ENCODE data around the gene FMO1. TPM values are rescaled to one million over a fixed set of nuclear protein-coding genes. Genes with fewer than 3 reads are reported as not detected.

FMO1 gene
- total RNA-seq, 2 donors from 2014 or later: not detected

DNA sequence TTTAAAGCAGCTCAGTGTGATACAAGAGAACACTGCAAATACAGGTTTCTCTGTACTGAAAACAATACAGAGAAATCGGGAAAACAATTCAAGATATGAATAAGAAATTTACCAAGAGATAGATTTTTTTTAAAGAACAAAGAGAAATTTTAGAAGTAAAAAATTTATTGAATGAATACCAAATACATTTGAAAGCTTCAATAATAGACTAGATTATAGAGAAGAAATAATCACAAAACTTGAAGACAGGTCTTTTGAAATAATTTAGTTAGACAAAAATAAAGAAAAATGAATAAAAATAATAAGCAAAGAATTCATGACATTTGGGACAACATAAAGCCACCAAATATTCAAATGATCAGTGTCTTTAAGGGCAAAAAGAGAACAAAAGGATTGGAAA, 52.1 kb downstream of the FMO1 start:
- Histone ChIP-seq H3K27ac (no peak overlapping the region), H3K4me3 (no peak overlapping the region), H3K36me3 (no peaks in the 10 kb centered on the region), H3K4me1 (ENCODE audit: control insufficient read depth in 1 of 2, low read depth in 2 of 2) (no peaks in the 10 kb centered on the region), H3K27me3 (replicated peaks; ENCODE audit: insufficient read depth) (no peaks in the 10 kb centered on the region), H3K9me3 (peaks cover 19% of the 10 kb centered on the region)
- TF ChIP-seq, protein P1, sequence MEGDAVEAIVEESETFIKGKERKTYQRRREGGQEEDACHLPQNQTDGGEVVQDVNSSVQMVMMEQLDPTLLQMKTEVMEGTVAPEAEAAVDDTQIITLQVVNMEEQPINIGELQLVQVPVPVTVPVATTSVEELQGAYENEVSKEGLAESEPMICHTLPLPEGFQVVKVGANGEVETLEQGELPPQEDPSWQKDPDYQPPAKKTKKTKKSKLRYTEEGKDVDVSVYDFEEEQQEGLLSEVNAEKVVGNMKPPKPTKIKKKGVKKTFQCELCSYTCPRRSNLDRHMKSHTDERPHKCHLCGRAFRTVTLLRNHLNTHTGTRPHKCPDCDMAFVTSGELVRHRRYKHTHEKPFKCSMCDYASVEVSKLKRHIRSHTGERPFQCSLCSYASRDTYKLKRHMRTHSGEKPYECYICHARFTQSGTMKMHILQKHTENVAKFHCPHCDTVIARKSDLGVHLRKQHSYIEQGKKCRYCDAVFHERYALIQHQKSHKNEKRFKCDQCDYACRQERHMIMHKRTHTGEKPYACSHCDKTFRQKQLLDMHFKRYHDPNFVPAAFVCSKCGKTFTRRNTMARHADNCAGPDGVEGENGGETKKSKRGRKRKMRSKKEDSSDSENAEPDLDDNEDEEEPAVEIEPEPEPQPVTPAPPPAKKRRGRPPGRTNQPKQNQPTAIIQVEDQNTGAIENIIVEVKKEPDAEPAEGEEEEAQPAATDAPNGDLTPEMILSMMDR (IDR thresholded peaks at IDR 0.05): no peak
- DNase-seq (ENCODE audit: low spot score) (no peak), ATAC-seq (ENCODE audit: insufficient number of reproducible peaks, low FRiP score, low read depth) (no peak)

DNA sequence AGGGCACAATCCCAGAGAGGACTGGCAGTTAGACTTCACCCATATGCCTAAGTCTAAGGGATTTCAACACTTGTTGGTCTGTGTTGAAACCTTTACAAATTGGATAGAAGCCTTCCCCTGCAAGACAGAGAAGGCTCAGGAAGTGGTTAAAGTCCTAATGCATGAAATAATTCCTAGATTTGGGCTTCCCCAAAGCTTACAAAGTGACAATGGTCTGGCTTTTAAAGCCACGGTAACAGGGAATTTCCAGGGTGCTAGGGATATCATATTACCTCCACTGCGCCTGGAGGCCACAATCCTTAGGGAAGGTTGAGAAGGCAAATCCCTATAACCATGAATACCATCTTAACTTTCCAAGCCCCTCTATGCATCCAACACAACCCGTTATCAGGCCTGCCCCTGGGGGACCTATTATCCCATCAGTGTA, 62.4 kb downstream of the FMO1 start:
- H3K4me3 ChIP-seq: no peak overlapping the region
- no peak for DNase-seq (ENCODE audit: low spot score)
- TF ChIP-seq, protein P1 (IDR thresholded peaks at IDR 0.05): no peak
- H3K9me3 ChIP-seq: no peaks in the 10 kb centered on the region
- no peak for ATAC-seq (ENCODE audit: insufficient number of reproducible peaks, low FRiP score, low read depth)
- H3K4me1 ChIP-seq (ENCODE audit: control insufficient read depth in 1 of 2, low read depth in 2 of 2): peaks cover 7 to 13% of the 10 kb centered on the region in 2 donors
- H3K36me3 ChIP-seq: no peaks in the 10 kb centered on the region
- H3K27ac ChIP-seq: no peak overlapping the region
- no peaks in the 10 kb centered on the region for H3K27me3 ChIP-seq (replicated peaks; ENCODE audit: insufficient read depth)

DNA sequence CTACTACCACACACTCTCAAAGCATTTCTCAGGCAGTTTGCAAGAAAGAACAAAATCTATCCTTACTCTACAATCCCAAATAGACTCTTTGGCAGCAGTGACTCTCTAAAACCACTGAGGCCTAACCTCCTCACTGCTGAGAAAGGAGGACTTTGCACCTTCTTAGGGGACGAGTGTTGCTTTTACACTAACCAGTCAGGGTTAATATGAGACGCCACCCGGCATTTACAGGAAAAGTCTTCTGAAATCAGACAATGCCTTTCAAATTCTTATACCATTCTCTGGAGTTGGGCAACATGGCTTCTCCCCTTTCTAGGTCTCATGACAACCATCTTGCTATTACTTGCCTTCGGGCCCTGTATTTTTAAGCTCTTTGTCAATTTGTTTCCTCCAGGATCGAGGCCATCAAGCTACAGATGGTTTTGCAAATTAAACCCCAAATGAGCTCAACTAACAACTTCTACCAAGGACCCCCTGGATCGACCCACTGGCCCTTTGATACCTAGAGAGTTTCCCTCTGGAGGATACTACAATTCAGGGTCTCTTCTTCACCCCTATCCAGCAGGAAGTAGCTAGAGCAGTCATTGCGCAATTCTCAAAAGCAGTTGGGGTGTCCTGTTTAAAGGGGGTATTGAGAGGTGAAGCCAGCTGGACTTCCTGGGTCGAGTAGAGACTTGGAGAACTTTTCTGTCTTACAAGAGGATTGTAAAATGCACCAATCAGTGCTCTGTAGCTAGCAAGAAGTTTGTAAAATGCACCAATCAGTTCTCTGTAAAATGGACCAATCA, 63.7 kb downstream of the FMO1 start:
- no peak for DNase-seq (ENCODE audit: low spot score)
- TF ChIP-seq, protein P1 (IDR thresholded peaks at IDR 0.05): no peak
- H3K27me3 ChIP-seq (replicated peaks; ENCODE audit: insufficient read depth): no peaks in the 10 kb centered on the region
- peak overlapping the region; percentile 68 to 89 for H3K27ac ChIP-seq
- no peaks in the 10 kb centered on the region for H3K9me3 ChIP-seq
- H3K36me3 ChIP-seq: no peaks in the 10 kb centered on the region
- peaks cover 9 to 18% of the 10 kb centered on the region in 2 donors for H3K4me1 ChIP-seq (ENCODE audit: control insufficient read depth in 1 of 2, low read depth in 2 of 2)
- no peak overlapping the region for H3K4me3 ChIP-seq
- no peak for ATAC-seq (ENCODE audit: insufficient number of reproducible peaks, low FRiP score, low read depth)

DNA sequence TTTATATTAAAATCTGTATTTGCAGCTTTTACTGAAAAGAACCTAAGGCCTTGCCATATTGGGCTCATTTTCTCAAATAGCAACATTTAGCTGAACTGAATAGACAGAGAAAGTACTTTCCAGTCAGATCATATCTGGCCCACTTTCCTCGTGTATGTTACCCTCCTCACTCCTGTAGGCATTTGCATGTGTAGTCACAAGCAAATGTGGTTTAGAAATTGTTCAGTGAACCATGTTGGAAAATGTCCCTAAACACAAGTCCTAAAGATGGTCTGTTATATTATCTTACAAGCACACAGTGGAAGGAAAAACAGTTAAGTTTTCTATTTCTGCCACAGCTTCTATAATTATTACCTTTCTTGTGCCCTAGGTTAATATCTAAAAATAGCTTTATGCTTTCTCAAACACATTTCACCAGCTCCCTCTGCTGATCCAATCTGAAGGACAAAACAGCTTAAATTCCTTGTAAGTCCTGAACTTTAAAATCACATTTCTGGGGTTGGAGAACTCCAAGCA, 65.1 kb downstream of the FMO1 start:
- DNase-seq (ENCODE audit: low spot score) (no peak), ATAC-seq (ENCODE audit: insufficient number of reproducible peaks, low FRiP score, low read depth) (no peak)
- Histone ChIP-seq H3K27me3 (replicated peaks; ENCODE audit: insufficient read depth) (no peaks in the 10 kb centered on the region), H3K36me3 (peaks cover 6% of the 10 kb centered on the region), H3K9me3 (no peaks in the 10 kb centered on the region), H3K4me1 (ENCODE audit: control insufficient read depth in 1 of 2, low read depth in 2 of 2) (peaks cover 9 to 18% of the 10 kb centered on the region in 2 donors), H3K4me3 (peak overlapping the region; percentile 38), H3K27ac (peak overlapping the region; percentile 68 to 89)
- TF ChIP-seq, protein P1 (IDR thresholded peaks at IDR 0.05): no peak

DNA sequence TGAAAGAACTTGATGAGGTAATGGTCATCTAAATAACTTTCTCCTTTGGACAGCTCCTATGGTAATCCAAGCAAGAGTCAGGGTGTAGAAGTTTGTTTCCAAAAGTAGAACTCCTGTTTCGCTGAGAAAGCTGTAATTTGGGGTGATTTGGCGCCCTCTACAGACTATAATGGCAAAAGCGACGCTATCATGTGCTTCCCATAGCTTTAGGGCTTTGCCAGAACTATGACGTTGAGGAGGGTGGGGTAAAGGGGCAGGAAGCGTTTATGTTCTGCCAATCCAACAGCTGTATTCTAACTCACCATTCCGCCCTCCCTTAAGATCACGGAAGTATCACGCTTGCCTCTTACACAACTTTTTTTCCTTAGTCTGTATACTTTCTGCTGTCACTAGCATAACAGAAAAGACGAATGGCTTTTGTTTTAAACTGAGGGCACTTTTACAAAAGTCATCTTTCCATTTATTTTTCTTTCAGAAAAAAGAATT, 65.6 kb downstream of the FMO1 start, which contains the start of gene FMO4:
FMO4 (plus strand) TSS at position 349 of the 486 bp plus-strand sequence. CDS start 5,643 bp downstream, outside the sequence.
- H3K9me3 ChIP-seq: no peaks in the 10 kb centered on the region
- DNase-seq (ENCODE audit: low spot score) (peak; percentile 76), ATAC-seq (ENCODE audit: insufficient number of reproducible peaks, low FRiP score, low read depth) (peak; percentile 99)
- H3K27me3 ChIP-seq (replicated peaks; ENCODE audit: insufficient read depth): no peaks in the 10 kb centered on the region
- TF ChIP-seq, protein P1 (IDR thresholded peaks at IDR 0.05): peak; percentile 71
- H3K4me3 ChIP-seq: peak within 1 kb of the TSS; percentile 70
- H3K4me1 ChIP-seq (ENCODE audit: control insufficient read depth in 1 of 2, low read depth in 2 of 2): peaks cover 9 to 18% of the 10 kb centered on the region in 2 donors
- peaks cover 6% of the 10 kb centered on the region for H3K36me3 ChIP-seq
- peak within 1 kb of the TSS; percentile 74 to 89 for H3K27ac ChIP-seq
